ENCODE data around the gene LHFPL2. TPM values are rescaled to one million over a fixed set of nuclear protein-coding genes. Genes with fewer than 3 reads are reported as not detected.
"Not testable (repeated sequence)": the region's sequence is repeated elsewhere in the genome, so short reads cannot be mapped to it uniquely, and the experiment has no call there.

The LHFPL2 gene
- total RNA-seq, 1 donor from 2014 or later: 35.9 TPM

GRCh38 chr5:78621291-78621738, 27.3 kb downstream of the LHFPL2 start:
- DNase-seq (ENCODE audit: low spot score): peak; percentile 62

DNA sequence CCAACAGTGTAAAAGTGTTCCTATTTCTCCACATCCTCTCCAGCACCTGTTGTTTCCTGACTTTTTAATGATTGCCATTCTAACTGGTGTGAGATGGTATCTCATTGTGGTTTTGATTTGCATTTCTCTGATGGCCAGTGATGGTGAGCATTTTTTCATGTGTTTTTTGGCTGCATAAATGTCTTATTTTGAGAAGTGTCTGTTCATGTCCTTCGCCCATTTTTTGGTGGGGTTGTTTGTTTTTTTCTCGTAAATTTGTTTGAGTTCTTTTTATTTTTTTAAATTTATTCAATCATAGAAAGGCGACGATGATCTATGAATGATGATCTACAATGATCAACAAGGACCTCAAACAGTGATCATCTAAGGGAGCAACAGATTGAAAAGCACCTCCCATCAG, 28.5 kb downstream of the LHFPL2 start:
- not testable (repeated sequence) for DNase-seq (ENCODE audit: low spot score)

- no peak for DNase-seq (ENCODE audit: low spot score)
Measured at GRCh38 chr5:78618303-78618702, 30.3 kb downstream of the LHFPL2 start.

DNA sequence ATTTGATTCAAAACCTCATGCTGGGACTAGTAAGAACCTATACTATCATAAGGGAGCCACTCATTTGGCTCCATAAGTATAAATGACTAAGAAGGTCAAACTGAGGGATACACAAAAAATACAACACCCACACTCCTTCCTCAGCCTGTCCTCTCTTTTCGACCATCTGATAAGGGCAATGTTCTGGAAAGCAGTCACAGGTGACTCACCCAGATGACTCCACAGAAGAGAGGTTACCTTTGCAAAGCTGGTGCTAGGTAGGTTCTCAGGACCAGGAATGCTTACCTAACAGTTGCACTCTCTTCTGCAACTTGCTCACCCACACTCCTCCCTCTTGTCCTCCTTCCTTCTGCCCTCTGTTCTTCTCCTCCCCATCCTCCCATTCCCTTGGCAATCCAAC, 32.9 kb downstream of the LHFPL2 start:
- DNase-seq (ENCODE audit: low spot score): no peak

- no peak for DNase-seq (ENCODE audit: low spot score)
Measured at GRCh38 chr5:78614816-78615215, 33.8 kb downstream of the LHFPL2 start.

DNA sequence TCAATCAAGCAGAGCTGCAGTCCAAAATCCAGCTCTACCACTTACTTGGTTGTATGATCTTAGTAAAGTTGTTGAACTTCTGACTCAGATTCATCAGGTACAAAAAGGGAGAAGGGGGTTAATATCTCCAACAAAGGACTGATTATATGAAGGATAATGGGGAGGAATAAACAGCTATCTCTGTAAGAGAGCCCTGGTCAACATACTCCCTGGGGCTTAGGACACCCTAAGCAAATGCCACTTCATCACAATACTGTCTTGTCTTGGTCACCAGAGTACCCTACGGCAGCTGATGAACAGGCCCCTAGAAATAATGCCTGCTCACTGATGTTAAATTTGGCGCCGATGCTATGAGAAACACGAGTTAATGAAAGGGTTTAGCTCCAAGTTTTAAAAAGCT, 34.8 kb downstream of the LHFPL2 start:
- DNase-seq (ENCODE audit: low spot score): no peak

GRCh38 chr5:78613151-78613533, 35.4 kb downstream of the LHFPL2 start:
- DNase-seq (ENCODE audit: low spot score): no peak

DNA sequence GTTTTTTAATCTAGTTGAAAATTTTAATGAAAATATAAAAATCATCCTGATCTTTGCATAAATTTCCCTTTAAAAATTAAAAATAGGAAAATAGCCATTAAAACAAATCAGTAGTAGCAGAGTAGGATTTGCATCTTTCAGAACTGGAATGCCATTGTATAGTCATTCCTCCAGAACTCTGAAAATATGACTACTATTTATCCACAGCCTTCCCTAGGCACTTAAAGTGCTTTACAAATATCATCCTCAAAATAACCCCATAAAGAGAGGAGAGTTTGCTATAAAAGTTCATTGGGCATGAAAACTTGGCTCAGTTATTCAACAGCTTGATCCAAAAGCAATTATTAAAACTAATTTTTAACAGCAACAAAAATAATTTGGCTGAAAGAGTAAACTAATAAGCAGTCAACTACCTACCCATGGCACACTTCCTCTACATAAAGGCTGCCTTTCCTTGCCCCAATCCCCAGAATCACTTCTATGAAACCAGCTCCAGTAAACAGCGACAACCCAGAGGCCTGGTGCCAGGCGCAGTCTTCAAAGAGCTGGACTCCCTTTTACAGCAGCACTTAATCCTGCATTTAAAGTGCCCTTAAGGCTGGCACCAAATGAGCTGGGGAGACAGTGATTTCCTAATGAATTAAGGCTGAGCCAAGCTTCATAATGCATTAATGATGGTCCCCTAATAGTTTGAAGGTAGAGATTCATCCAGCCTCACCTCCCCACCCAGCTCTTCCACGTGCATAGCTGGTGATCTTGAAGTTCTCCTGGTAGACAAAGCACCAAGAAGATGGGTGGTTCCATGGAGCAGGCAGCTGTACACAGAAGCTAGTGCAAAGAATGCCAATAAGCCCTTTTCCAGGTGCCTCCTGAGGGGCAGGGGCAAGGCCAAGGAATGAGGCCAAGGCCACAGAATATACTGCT, 36.1 kb downstream of the LHFPL2 start:
- no peak for DNase-seq (ENCODE audit: low spot score)

DNA sequence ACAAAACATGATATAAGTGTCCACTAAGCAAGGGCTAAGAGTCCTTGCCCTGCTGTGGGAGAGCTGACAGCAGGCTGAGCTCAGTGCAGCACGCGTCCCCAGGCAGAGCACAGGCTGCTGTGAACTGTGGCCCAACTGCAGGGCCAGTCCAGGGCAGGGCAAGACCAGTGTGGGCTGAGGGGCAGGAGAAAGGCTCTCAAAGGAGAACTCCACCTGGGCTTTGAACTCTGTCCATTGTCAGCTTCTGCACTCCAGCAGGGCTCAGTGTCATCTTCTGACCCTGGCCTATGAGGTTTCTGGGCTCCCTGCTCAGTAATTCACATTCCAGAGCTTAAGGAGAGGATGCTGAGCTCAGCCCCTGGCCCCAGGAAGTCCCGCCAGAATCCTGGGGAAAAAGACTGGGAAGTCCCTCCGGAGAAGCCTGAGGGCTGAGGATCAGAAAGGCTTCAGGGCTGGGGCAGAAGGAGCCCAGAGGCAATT, 37.4 kb downstream of the LHFPL2 start:
- DNase-seq (ENCODE audit: low spot score): peak; percentile 46

DNA sequence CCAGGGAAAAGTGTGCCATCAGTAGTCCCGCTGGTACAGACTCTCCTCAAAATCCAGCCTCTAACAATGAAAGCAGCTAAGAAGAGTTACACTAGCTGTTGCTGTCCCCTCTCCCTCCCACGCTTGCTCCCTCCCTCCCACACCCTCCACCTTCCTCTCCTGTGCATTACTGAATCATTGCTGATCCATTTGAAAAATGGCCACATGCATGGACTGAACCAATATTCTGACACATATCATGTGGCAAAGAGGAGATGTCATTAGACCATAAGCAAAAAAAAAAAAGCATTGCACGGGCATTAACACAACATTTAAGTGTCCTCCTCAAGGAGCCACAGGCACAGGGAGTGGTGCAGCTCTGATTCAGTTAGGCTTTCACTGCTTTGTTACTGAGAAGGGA, 37.9 kb downstream of the LHFPL2 start:
- DNase-seq (ENCODE audit: low spot score): no peak

GRCh38 chr5:78610163-78610583, 38.4 kb downstream of the LHFPL2 start:
- DNase-seq (ENCODE audit: low spot score): peak; percentile 40

GRCh38 chr5:78607864-78608263, 40.7 kb downstream of the LHFPL2 start:
- DNase-seq (ENCODE audit: low spot score): no peak

- DNase-seq (ENCODE audit: low spot score): no peak
Measured at GRCh38 chr5:78606241-78606640, 42.3 kb downstream of the LHFPL2 start.

GRCh38 chr5:78605611-78606010, 43.0 kb downstream of the LHFPL2 start:
- DNase-seq (ENCODE audit: low spot score): no peak

DNA sequence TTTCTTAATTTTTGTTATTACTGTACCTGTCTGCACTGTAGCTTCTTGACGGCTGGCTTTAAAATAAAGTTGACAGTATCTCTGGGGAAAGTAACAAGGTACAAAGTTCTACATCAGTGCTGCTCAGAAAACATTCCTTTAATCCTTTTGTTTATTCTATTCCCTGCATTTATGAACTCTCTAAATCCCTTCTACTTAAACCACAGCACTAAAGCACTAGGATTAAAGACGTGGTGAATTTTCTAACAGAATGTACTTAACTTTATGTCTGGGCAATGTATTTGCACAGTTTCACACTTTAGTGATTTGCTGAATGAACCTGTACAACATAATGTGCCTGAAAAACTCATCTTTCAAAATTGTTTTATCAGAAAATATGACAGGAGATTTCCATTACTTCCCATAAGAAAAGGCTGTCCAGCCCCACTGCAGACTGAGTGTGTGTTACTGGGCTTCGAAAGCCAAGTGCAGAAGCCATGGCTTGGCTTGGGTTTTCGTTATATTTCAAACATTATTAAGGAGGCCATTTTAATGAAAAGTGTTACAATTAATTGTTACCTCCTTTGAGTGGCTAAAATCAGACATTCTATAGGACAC, 43.8 kb downstream of the LHFPL2 start:
- DNase-seq (ENCODE audit: low spot score): peak; percentile 33

DNA sequence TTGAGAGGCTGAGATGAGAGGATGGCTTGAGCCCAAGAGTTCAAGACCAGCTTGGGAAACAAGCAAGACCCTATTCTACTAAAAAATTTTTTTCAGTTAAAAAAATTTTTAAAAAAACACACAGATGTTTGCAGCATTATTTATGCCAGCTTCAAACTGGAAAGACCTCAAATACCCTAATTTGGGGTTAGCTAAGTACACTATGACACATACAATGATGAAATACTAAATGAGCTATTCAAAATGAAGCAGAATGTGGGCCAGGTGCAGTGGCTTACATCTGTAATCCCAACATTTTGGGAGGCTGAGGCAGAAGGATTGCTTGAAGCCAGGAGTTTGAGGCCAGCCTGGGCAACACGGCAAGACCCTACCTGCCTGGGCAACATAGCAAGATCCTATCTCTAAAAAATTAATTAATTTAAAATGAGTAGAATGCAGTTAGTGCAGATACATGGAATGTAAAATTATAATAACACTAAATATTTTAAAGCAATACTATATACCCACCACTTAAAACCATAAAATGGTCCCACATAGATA, 44.9 kb downstream of the LHFPL2 start:
- DNase-seq (ENCODE audit: low spot score): no peak

DNA sequence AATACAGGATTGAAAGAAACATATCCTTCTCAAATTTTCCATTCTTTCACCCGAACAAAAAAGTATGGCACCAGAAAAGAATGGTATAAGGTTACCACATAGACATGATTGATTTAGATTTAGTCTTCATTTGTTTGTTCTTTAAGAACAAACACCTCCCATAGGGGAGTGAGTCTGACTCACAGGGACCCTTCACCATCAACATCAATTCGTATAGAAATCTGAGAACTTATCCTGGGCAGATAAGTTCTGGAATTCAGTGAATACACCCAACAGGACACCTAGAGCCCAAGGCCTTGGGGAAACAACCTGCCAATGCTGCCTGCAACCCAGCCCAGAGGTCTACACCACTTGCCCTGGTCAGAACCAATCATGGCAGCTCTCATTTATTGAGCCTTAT, 46.2 kb downstream of the LHFPL2 start:
- DNase-seq (ENCODE audit: low spot score): no peak

DNA sequence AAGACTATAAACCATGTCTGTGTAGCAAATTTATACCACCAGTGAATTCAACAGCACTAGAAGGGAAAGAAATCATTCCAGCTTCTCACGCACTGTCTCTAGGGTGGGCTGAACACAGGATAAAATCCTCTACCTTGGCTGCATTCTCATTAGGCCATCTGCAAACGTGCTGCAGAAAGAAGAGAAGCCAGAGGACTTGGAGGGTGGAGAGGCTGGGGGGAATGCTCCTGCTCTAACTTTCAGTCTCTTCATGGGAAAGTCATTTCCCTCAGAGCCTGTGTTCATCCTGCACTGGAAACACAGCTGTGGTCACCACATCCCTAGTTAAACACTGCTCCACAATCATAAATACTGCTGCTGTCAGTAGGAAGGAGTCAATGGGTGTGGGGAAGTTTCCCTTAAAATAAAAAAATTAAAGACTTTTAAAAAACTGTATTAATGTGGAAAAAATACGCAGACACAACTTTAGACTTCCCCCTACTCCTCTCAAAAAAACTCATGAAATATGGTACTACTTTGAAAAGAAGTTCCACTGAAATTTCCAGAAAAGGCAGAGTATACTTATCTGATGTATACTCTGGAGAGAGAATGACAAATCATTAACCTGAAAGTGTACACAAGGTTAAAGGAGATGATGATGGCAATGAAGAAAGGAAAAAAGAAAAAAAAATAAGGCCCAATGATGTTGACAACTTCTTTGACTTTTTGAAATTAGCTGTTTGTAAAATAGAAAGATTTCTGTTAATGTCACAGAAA, 46.8 kb downstream of the LHFPL2 start:
- DNase-seq (ENCODE audit: low spot score): no peak

- no peak for DNase-seq (ENCODE audit: low spot score)
Measured at GRCh38 chr5:78600687-78601414, 47.7 kb downstream of the LHFPL2 start.

DNA sequence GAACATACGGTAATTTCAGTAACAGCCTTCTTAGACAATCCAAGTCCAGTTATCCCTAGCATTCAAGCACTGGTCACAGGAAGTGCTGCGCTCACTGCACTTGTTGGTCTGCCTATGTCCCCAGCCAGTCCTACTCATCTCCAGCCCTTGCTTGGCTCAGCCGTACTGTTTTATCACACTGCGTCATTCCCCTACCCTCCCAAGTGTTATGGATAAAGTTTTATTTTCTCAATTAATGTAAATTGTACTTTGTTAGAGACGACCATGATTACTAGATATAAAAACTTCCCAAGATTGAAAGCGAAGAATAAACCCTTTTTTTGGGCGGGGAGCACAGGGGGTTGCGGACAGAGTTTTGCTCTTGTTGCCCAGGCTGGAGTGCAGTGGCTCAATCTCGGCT, 49.6 kb downstream of the LHFPL2 start:
- no peak for DNase-seq (ENCODE audit: low spot score)

- no peak for DNase-seq (ENCODE audit: low spot score)
Measured at GRCh38 chr5:78597974-78598371, 50.6 kb downstream of the LHFPL2 start.

Data from umbilical cord (tissue), 2 donors.